NCI-H748 treated with DMSO at 0.1 percent for 48 hours (cell line): ENCODE data around the gene ANKRD18A.

Source experiments
- DNase-seq: peaks from one replicate; lab custom pipeline; 2025; lab: John Stamatoyannopoulos, UW

Gene ANKRD18A

DNA sequence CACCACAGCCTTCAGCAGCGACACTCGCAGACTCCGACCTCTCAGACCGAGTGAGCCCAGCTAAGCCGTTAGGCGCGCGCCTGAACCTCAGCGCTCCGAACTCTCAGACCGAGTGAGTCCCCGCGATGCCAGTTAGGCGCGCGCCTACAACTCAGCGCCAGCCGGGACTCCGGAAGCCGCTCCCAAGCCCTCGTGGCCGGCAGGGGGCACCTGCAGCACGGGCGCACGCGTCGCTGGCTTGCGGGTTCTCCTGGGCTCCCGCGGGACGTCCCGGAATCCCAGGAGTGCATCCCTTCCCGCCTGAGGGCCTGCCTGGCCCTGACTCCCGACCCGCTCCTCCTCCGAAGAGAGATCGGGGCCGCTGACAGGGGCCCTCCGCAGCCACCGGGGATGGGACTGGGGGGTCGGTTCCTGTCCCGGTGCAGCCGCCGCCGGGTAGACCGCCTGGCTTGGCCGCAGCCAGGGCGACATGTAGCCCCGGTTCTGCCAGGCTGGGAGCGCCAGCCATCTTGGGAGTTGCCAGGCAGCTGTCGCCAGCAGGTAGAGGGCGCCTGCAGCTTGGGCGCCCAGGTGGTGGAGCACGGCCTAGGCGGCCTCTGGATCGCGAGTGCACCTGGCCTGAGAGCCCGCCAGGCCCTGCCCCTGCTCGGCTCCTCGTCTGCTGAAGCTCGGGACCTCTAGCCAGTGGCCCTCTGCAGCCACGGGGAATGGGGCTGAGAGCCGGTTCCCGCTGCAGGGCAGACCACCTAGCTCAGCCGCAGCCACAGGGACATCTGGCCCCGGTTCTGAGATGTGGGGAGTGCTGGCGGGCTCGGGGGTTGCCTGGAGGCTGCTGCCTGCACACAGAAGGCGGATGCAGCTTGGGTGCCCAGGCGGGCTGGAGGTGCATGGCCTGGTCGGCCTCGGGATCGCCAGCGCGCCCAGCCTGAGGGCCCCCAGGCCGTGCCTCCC is at the start of gene ANKRD18A:
Gene ANKRD18A, minus strand, starts transcription at position 114 of the 951 bp plus-strand sequence. CDS start 311 bp downstream, outside the sequence.
- peak; percentile 59 for DNase-seq

DNA sequence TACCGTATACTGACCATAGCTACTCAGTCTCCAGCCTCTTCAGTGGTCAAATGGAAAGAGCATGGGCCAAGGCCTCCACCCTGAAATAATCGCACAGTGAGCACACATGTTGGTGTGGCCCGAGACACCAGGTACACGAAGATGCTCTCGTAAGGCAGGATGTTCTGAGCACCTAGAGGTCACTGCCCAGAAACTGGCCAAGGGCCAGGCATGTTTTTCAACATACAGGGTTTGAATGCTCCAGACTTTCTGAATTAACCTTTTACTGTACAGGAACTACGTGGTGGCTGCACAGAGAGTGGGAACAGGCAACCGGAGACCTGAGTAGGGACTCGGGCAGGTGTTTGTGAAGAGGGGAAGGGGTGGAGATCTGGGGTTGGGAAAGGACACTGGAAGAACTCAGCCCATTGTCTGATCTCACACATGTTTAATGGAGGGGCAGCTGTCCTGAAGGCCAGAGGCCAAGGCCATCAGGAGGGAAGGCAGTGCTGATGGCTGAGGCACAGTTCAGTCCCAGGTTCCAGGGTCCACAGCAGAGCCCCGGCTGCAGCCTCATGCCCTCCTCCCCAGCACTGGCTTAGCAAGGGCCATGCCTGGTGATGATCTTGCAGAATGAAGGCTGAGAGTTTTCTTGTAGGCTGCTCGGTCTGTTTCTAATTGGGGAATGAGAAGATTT is 48.5 kb upstream of the ANKRD18A start:
- DNase-seq = no peak

DNA sequence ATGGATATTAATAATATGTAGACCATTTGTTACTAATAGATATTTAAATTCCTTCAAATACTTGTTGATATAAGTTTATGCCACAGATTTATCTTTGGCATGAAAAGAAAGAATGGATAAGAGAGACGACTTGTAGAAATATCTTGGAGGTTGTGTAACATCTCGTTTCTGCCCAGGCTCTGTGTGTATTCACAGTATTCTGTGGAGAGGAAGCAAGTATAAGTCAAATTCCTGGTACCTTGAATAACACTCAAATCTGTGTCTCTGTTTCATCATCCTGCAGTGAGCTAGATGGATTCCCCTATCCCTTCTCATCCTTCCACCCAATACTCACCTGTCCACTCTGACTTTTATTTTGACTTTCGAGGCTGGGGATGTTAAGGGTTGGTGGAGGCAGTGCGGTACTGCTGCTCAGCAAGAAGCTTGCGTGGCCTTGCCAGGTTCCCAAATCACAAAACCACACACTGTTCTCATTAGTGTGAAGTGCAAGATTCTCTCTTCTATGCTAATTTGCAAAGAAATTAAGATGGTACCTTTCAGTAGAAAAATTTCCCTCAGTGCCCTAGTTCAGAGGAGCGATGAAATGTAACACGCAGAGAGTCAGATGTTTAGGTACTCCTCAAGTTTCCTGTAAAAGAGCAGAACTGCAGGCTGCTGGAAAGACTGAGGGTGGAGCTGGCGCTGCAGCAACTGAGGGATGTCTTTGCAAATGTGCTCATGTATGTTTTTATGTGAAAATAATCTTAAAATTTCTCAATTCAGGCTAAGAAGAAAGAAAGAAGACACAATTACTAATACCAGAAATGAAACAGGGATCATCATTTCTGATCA is 42.6 kb upstream of the ANKRD18A start:
- DNase-seq = no peak

DNA sequence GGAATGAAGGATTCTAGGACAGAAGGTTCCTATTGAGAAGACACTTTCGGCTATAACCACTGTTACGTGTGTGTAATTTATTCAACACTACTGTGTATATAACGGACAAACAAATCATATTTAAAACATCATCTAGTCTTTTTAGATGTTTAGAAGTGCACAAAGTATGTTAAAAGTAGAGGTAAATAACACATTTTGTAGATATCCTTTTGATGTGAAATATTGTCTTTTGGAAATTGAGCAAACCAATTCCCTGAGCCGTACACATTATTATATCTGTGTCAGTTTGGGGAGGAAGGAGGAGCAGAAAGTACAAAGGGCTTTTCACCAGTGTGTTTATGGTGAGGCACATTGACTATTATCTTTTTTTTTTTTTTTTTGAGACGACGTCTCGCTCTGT is 39.1 kb upstream of the ANKRD18A start:
- DNase-seq = no peak

DNA sequence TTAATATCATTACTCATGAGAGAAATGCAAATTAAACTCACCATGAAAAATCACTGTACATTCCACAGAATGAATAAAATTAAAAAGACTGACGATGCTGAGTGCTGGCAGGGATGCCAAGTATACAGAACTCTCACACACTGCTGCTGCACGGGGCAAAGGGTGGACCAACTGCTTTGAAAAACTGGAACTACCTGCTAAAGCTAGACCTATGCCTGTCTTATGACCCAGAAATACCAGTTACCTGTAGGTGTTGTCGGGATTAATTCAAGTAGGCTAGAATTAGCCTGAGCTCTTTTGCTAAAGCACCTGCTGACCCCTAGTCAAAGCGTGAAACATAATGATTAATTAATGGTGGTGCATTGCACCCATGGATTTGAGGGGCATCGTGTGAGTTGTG is 36.5 kb upstream of the ANKRD18A start:
- no peak for DNase-seq

DNA sequence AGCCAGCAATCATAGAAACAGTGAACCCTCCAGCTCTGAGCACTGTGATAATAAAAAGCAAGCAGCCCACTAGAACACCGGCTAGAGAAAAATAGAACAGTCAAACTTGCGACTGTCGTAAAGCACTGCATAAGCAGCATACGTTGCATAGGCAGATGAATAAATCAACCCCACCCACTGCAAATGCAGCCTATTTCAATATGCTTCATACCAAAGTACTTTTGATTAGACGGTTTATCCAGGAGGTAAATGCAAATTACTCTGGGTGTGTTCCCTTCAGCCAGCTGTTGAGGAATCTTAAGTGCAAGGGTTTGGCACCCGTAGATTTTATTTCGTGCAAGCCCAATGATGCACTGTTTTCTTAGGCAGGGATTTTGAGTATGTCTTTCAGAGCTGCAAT is 32.1 kb upstream of the ANKRD18A start:
- DNase-seq = no peak

DNA sequence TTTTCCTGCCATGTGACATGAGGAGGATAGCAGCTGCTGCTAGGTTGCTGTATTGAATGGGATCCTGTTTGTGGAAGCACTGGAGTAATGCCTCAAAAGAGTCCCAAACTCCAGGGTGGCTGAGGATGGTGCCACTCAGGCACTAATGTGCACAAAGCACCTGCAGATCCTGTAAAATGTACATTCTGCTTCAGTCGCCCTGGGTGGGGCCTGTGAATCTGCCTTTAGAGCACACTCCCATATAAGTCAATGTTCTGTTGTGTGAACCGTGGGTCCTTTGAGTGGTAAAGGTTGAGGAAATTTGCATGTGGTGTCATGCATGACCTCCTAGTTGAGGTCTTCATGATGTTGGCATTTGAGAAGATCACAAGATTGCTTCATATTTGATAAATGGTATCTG is 31.6 kb upstream of the ANKRD18A start:
- no peak for DNase-seq

DNA sequence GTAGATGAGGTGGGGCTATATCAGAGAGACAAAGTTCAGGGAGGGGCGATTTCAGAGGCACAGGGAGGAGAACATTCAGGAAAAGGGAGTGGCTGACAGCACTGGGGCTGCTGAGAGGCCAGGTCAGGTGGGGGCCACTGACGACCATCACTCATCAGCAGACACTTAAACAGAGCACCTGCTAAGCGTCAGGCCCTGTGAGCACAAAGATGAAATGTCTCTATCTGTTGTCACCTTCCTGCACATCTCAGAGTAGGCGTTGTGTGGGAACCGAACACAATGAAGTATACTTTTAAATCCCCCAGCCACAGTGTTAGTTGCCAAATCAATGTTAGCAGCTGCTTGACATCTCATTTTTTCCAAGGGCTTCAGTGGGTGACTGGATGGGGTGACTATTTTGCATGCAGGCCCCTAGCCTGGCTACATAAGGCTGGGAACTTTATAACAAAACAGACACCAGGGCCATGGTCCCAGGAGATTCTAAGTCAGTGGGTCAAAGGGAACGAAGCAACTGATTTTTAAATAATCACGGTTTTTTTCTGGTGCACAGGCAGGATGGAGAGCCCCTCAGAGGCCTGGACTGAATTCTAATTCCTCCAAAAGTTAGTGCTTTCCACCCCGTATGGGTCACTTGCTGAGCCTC is 31.1 kb upstream of the ANKRD18A start:
- DNase-seq = no peak

DNA sequence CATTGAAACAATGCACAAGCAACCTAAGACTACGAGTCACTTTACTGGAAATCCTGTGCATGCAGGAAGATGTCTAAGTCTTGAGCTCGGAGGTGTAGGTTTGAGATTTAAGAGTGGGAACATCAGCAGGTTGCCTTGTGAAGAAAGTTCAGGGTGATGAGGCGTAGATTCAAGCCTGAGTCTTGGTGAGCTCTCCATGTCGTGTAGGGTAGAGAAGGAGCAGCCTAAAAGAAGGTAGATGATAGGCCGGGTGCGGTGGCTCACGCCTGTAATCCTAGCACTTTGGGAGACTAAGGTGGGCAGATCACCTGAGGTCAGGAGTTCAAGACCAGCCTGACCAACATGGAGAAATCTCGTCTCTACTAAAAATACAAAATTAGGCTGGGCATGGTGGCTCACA is 30.2 kb upstream of the ANKRD18A start:
- no peak for DNase-seq

DNA sequence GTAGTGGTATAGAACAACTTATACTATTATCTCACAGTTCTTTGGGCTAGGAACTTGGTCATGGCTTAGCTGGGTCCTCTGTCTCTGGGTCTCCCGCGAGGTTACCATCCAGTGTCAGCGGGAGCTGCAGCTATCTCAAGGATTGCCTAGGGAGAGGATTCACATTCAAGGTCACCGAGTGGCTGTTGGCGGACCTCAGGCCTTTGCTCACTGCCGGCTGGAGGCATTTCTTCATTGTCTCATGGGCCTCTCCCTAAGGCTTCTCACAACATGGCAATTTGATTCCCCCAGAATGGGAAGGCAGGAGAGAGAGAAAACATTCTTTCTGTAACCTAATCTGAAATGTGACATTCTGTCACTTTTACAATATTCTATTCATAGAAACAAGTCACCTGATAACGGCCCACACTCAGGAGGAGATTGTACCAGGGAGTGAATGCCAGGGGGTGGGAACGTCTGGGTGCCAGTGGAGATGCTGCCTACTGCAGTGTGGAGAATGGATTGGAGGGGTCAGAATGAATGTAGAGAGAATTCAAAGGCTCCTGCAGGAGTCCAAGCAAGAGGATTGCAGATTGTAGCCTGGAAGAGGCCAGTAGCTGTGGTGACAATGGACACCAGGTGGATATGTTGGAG is 29.5 kb upstream of the ANKRD18A start:
- DNase-seq = no peak

DNA sequence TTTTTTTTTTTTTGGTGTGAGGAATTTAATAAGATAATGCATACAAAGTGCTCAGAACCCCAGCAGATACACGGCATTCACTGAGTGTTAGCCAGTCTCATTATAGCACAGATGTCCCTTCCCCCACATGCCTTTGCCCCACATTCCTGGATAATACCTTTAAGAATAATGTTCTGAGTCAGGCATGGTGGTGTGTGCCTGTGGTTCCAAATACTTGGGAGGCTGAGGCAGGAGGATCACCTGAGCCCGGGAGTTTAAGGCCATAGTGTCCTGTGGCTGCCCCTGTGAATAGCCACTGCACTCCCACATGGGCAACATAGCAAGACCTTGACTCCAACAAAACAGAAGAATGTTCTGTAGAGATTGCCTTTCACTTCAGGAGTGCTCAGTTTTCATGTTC is 24.2 kb upstream of the ANKRD18A start:
- no peak for DNase-seq

DNA sequence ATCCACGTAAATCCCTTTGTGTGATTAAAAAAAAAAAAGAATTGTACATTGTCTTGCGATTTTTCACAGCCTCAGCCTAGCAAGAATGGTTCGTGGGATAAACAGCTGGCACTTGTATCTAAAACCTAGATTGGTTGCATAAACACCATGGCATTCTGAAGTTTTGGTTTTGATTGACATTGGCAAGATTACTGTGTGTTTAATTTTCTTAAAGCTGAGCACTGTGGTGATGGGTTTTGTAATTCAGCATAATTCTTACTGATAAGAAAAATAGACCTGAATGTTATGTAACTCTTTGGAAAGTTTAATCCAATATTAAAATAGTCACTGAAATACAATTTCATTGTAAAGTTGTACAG is 23.4 kb upstream of the ANKRD18A start:
- DNase-seq = no peak

DNA sequence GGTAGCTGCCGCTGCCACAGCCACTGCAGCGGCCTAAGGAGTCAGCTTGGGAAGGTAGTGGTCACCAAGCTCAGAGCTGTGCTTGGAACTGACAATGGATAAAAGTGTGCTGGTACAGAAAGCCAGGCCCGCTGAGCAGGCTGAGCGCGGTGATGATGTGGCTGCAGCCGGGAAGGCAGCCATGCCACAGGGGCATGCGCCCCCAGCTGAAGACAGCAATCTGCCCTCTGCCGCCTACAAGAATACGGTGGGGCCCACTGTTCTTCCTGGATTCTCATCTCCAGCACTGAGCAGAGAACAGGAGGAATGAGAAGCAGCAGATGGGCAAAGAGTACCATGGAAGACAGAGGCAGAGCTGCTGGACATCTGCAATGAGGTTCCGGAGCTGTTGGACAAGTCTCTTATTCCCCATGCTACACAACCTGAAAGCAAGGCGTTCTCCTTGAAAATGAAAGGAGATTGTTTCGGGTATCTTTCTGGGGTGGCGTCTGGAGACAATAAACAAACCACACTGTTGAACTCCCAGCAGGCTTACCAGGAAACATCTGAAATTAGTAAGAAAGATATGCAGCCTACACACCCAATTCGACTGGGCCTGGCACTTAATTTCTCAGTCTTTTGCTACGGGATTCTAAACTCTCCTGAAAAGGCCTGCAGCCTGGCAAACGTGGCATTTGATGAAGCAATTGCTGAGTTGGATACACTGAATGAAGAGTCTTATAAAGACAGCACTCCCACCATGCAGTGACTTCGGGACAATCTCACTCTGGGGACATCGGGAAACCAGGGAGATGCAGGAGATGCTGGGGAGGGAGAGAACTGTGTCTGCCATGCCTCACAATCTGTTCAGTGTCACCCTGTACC is 22.8 kb upstream of the ANKRD18A start:
- DNase-seq = no peak

DNA sequence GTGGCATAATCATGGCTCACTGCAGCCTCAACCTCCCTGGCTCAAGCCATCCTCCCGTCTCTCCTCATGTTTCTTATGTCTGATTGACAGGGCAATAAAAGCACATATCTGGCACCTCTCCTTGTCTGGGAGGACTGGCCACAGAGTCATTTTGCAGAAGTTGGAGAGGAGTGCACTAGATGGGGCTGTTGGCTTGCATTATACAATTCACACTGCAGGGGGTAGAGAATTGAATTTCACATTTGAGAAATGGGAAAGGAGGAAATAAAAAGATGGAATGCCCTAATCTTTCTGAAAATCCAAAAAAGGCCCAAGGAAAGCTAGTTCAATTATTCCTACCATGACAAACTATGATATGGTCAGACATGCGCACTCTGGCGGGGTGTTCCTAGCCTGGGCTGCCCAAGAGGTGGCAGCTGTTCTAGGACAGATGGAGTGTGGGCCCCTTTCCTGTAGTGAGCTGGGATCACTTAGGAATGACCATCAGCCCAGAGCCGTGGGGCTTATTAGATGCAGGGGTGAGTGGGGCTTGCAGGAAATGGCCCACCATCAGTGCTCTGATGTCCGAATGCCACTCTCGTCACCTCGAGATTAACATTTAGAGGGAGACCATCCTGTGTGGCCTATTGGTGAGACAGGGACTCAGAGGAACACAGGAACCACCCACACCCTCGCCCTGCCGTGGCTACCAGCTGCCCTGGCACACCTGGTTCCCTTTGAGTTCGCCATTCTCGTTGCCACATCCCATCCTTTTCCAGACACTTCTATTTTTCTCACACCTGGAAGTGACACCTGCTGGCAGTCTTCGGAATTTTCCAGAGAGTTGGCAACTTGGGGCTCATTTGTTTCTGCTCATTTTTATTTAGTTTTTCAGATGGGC is 21.8 kb upstream of the ANKRD18A start:
- DNase-seq = peak; percentile 35

DNA sequence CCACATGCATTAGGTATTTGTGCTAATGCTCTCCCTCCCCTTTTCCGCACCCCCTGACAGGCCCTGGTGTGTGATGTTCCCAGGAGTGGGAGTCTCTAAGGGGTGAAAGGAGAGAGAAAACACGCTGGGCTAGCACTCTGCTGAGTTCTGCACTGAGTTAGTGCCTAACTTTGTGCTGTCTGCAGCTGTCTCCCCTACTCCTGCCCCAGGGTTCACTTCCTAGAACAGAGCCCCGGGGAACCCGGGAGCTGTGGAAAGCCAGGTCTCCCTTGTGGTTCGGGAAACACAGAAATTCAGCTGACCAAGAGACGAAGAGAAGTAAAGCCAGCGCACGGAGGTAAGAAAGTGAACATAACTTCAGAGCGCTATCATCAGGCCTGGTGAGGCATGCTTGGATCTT is 20.7 kb upstream of the ANKRD18A start:
- no peak for DNase-seq

DNA sequence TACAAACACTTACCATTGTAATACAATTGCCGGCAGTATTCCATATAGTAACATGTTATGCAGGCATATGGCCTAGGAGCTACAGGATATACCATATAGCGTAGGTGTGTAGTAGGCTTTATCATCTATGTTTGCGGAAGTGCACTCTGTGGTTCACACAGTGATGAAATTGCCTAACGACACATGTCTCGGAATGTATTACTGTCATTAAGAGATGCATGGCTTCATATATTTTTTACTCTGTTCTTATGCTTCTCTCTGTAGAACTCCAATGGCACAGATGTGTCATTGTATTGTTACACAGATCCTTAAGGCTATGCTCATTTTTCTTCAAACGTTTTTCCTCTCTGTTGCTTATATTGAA is 19.2 kb upstream of the ANKRD18A start:
- DNase-seq = no peak

DNA sequence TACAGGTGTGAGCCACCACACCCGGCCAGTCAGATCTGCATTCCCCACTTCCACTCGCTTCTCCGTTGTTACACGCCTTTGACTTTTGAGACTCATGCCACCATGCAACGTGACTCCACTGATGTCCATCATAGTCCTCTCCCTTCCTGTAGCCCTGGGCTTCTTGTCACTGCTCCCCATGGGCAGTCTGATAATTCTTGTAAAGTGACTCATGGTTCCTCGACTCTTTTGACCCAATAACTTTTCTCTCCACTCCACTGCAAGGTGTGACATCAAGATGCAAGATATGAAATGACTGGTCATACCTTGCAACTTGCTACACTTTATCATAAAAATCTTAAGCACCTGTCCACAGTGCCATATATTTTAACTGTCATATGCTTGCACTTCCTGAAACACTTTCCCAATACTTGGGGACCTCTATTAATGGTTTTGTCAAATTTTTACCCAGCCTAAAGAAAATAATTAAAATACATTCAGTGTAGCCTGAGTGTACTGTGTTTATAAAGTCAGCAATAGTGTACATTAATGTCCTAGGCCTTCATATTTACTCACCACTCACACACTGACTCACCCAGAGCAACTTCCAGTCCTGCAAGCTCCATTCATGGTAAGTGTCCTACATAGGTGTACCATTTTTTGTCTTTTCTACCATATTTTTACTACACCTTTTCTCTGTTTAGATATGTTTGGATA is 18.6 kb upstream of the ANKRD18A start:
- no peak for DNase-seq

DNA sequence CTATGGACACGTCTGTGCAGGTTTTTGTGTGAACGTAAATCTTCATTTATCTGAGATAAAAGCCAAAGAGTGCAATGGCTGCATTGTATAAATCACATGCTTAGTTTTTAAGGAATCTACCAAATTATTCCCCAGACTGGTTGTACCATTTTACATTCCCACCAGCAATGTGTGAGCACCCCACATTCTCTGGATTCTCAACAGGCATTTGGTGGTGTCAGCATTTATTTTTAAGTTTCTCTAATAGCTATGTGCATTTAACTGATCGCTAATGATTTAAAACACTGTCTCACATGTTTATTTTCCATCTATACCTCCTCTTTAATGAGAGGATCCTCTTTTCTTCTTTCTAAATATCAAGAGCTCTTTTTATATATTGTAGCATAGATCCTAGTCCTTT is 13.9 kb upstream of the ANKRD18A start:
- no peak for DNase-seq

DNA sequence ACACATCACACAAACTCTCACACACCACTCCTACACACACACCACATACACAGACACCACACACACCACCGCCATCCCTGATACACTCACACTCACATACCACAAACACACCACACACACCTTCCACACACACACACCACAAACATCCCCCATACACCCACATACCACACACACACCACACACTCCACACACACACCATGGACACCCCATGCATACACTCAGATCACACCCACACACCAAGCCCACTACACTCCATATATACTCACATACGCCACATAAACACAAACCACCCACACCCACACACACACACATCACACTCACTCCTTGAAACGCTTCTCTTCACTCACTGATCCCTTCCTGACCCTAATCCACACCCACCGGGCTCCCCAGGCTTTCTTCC is 9.1 kb upstream of the ANKRD18A start:
- no peak for DNase-seq
